HK-2 (cell line): ENCODE measurements around the gene ZNF469.

Source experiments
- DNase-seq: peaks from one replicate; pipeline ENCODE4 v3.0.0-alpha.2; 2018; ENCODE audit not compliant: unreplicated experiment

The ZNF469 gene, protein sequence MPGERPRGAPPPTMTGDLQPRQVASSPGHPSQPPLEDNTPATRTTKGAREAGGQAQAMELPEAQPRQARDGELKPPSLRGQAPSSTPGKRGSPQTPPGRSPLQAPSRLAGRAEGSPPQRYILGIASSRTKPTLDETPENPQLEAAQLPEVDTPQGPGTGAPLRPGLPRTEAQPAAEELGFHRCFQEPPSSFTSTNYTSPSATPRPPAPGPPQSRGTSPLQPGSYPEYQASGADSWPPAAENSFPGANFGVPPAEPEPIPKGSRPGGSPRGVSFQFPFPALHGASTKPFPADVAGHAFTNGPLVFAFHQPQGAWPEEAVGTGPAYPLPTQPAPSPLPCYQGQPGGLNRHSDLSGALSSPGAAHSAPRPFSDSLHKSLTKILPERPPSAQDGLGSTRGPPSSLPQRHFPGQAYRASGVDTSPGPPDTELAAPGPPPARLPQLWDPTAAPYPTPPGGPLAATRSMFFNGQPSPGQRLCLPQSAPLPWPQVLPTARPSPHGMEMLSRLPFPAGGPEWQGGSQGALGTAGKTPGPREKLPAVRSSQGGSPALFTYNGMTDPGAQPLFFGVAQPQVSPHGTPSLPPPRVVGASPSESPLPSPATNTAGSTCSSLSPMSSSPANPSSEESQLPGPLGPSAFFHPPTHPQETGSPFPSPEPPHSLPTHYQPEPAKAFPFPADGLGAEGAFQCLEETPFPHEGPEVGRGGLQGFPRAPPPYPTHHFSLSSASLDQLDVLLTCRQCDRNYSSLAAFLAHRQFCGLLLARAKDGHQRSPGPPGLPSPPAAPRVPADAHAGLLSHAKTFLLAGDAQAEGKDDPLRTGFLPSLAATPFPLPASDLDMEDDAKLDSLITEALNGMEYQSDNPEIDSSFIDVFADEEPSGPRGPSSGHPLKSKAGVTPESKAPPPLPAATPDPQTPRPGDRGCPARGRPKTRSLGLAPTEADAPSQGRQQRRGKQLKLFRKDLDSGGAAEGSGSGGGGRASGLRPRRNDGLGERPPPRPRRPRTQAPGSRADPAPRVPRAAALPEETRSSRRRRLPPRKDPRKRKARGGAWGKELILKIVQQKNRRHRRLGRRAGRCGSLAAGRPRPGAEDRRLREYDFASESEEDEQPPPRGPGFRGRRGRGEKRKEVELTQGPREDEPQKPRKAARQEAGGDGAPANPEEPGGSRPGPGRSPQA (N-terminal part only)

DNA sequence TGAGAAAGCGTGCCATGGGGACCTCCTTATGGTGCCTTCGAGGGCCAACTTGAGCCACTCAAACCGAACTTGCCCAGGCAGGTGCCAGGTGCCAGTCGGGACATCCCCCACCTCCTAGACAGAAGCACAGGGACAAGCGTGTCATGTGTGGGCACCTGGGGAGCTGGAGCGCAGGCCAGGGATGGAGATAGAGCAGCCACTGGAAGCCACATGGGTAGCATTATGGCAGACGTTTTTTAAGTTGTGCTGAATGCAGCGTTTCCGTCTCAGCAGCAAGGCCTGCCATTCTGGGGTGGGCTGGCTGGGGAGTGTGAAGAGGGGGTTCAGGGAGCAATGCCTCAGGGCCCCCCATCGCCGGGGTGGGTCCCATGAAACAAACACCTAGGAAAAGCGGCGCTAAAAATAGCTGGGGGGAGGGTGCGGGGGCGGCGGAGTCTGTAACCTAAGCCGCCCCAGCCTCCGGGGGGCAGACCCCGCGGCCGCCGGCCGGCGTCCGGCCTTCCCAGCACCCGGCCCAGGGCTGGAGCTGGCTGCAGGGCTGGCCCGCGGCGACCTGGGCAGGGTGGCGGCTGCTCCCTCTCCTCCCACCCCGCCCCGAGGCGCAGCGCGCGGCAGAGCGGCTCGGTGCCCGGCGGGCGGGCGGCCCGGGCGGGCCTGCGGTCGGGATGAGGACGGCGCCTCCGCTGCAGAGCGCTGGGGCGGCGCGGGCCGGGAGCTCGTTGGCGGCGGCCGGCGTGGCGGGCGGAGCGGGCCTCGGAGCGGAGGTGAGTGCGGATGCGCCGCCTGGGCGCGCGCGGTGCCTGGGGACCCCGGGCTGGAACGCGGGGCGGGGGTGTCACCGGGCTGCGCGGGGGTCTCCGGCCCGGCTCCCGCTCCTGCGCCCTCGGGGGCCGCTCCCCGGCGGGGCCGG is at the start of gene ZNF469:
Gene ZNF469 (plus strand): TSS at position 469 of the 910 bp plus-strand sequence. CDS start 44,512 bp downstream, outside the sequence.
- DNase-seq = no peak

DNA sequence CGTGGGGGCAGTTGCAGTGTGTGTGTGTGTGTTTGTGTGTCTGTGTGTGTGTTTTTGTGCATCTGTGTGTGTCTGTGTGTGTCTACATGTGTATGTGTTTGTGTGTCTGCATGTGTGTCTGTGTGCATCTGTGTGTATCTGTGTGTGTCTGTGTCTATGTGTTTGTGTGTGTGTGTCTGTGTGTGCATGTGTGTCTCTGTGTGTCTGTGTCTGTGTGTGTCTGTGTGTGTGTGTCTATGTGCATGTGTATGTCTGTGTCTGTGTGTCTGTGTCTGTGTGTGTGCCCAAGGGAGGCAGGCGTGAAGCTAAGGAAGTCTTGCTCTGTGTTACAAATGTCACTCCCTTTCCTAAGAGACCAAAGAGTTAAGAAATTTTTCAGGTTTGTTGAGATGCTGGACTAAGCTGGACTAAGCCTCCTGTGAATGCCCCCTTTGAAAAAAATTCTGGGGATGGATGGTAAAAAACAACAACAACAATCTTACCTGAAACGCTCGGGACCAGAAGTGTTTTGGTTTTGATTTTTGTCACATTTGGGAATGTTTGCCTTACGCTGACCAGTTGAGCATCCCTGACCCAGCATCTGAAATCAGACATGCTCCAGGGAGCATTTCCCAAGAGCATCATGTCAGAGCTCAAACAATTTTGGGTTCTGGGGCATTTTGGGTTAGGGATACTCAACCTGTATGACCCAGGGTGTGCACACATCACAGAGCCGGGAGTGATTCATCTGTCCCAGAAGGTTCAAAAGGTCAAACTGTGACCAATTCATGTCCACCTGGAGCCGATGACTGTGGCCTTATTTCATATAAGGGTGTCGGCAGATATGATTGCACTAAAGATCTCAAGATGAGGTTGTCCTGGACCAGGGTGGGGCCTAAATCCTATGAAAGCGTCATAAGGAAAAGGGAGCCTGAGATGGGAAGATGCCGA is 48.6 kb upstream of the ZNF469 start:
- DNase-seq = no peak

DNA sequence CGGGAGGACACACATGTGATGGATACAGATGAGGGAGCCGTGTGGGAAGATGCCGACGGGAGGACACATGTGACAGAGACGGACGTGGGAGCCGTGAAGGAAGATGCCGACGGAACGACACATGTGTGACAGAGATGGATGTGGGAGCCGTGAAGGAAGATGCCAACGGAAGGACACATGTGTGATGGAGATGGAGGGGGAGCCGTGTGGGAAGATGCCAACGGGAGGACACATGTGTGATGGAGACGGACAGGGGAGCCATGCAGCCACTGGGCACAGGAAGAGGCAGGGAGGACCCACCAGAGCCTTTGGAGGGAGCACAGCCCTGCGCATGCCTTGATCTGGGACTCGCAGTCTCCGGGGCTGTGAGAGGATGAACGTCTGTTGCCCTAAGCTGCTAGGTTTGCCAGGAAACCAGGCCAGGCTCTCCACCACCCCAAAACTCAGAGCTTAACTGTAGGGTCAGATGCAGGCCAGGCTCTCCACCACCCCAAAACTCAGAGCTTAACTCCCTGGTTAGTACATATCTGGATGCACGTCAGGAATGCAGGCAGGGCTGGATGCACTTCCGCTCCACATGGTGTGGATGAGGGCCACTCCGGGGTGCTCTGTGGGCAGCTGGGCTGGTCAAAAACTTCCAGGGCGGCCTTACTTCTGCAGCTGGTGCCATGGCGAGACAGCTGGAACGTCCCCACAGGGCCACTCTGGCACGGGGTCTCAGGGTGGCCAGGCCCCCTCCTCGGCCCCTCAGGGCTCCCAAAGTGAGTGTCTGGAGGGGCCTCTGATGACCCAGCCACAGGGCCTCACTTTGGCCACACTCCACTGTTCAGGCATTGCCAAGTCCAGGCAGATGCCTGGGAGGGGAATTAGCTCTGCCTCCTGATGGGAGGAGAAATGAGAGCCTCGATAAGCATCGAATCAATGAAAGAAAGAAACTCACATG is 47.7 kb upstream of the ZNF469 start:
- no peak for DNase-seq

DNA sequence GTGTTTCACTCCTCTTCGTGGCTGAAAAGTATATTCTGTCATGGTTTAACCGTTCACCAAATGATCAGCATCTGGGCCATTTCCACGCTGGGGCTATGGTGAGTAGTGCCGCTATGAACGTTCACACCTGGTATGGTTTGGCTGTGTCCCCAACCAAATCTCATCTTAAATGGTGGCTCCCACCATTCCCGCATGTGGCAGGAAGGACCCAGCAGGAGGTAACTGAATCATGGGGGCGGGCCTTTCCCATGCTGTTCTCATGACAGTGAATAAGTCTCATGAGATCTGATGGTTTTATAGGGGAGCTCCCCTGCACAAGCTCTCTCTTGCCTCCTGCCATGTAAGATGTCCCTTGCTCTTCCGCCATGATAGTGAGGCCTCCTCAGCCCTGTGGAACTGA is 45.7 kb upstream of the ZNF469 start:
- no peak for DNase-seq

DNA sequence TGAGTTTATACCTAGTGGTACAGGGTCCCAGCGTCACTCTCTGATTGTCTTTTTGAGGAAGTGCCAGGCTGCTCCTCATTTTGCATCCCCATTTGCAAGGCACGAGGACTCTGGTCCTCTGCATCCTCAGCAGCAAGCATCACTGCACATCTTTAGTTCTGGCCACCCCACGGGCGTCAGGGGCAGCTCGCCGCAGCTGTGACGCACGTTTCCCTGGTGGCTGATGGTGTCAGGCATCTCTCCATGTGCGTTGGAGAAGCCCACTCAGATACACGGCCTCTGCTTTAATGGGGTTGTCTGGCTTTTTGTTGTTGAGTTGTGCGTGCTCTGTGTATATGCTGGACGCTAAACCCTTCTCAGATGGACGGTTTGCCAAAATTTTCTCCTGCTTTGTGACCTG is 45.2 kb upstream of the ZNF469 start:
- DNase-seq = no peak

DNA sequence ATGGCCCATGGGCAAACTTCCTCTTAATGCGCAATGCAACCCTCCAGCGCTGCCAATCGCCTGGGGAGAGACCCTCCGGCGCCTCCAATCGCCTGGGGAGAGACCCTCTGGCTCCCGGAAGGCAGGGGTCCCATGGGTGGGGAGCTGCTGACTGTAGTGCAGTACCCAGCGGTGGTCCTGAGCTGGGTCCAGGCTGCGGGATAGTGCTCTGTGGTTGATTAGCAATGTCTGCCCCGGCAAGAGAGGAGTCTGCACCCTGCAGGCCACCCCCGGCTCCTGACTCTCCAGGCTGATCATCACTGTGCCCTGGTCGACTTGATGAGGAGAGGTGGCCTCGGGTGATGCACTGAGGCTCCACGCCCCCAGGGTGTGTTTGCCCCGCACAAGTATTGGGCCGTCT is 44.6 kb upstream of the ZNF469 start:
- DNase-seq = no peak

DNA sequence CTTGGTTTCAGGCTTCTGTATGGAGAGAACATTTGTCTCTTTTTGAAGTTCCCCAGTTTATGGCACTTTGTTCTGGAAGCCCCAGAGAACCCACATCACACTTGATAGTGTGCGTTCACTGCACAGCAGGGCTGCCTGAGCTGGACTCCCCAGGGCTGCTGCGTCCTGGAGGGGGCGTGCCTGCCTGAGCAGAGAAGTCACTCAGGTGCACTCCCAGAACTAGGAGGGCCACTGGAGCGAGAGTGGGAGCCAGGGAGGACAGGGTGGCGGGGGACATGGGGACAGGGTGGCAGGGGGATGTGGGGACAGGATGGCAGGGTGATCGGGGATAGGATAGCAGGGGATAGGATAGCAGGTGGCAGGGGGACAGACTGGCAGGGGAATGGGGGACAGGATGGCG is 43.9 kb upstream of the ZNF469 start:
- DNase-seq = no peak

DNA sequence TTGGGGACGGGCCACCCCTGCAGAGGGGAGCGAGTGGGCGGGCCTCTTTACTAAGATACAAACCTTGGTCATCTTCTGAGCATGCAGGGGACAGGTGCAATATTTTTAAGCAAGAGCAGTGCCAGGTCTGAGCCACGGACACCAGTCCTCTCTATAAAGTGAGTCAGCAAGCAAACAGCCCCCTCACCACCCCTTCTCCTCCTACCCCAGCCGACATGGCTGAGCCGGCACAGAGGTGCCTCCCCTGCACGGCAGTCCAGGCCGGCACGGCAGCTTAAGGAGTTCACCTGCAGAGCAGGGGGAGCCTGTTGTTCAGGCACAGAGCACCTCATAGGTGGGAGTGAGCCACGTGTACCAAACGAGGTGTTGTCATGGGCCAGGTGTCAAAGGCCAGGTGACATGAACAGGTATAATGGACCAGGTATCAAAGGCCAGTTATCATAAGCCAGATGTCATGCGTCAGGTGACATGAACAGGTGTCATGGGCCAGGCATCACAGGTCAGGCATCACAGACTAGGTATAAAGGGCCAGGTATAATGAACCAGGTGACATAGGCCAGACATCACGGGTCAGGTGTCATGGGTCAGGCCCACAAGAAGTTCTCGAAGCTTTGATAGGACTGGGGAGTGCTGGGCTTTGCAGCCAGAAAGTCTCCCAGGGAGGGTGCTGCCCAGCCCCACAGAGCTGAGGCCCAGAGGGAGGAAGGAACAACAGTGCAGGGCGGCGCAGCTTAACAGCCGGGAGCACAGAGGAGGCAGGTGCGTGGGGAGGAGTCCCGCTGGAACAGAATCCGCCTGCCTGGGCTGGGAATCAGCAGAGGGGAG is 42.6 kb upstream of the ZNF469 start:
- DNase-seq = no peak

DNA sequence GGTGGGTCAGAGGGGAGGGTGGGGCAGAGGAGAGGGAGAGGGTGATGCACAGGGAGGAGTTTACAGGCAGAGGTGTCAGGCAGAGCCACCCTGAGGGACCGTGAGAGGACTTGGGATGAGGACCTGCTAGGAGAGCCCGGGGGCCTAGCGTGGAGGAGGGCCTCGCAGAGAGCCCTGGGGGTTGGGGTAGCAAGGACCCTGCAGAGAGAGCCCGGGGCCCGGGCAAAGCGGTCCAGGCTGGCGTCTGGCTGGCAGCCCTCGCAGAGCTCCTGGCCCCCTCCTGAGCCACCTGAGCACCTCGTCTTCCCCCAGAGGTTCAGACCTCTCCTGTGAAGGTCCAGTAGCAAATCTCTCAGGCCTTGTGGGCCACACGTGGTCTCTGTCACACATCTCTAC is 42.0 kb upstream of the ZNF469 start:
- DNase-seq = no peak

DNA sequence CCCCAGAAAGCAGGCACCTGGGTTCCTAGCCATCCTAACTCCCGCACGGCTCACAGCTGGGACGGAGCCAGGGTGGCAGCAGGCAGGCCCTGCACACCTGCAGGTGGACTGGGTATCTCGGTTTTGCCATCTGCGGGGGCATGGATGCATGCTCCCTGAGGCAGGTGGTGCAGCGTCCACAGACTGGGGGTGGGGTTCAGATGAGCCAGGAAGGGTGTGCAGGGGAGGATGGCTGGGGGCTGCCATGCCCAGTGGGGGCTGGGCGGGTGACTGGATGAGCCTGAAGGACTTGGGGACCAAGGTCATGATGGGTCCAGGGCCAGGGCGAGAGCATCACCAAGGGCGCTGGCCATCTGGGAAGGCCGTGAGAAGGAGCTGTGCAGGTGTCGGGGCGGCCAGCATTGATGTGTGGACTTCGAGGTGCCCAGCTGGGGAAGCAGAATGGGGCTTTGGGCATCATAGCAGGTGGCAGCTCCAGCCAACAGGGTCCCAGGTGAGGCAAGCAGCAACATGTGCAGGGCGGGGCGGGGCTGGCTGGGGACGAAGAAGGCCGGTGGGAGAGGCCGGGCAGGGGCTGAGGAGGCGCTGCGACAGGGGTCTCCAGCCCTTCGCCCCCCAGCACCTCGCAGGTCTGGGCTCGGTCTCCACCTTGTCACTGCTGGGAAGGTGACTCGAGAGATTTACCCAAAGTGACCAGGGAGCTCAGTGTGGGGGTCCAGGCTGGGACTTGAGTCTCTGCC is 41.0 kb upstream of the ZNF469 start:
- no peak for DNase-seq

DNA sequence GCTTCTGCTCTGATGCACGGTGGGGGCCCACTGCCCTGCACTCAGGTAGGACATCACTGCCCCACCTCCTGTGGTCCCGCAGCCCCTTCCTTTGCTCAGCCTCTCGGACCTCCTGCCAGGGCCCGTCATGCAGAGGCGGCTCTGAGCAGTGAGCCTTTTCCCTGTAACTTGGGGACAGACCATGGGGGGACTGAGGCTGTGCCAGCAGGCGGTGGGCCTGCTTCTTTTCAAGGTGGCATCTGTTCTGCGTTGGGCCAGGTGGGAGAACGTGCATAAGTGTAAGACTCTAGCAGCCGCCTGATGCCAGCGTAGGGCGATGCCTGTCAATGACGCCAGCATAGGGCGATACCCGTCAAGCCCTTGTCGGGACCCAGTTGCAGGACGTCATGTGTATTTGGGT is 40.3 kb upstream of the ZNF469 start:
- no peak for DNase-seq

DNA sequence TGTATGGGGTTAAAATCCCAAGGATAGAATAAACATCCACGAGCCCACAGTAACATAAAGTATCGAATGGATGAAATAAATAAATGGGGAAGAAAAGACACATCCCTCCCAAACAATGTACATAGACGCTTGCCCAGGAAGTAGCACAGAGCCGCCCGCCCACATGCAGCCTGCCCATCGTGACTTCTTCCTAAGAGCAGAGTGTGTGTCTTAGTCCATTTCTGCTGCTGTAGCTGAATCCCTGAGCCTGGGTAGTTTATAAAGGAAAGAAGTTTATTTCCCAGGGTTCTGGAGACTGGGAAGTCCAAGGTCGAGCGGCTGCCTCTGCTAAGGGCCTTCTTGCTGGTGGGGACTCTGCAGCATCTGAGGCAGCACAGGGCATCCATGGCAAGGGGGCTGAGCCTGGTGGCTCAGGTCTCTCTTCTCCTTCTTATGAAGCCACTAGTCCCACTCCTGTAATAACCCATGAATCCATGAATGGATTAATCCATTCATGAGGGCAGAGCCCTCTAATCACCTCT is 39.4 kb upstream of the ZNF469 start:
- no peak for DNase-seq

DNA sequence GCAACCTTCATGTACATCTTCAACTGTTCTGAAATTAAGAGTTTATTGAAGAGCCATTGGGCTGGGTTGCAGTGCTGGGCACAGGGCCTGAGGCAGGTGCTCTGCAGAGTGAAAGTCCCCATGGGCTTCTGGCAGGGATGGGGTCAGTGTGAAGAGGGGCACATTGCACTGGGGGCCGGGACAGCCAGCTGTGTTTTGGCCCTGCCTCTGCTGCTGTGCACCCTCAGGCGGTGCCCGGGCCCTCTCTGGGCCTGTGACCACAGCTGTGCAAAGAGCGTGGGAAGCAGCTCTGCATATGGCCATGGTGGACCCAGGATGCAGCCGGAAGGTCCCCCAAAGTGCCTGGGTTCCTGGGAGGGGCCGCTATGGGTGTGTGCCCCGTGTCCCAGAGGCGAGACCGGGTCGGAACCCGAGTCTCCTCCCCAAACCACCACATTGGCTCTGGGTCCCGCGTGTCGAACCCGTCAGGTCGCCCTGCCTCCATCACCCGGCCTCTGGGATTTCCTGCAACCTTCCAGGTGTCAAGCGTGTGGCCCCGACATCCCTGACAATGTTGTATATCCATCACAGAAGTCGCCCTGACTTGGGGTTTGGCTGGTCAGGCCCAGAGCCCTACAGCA is 38.2 kb upstream of the ZNF469 start:
- DNase-seq = no peak

DNA sequence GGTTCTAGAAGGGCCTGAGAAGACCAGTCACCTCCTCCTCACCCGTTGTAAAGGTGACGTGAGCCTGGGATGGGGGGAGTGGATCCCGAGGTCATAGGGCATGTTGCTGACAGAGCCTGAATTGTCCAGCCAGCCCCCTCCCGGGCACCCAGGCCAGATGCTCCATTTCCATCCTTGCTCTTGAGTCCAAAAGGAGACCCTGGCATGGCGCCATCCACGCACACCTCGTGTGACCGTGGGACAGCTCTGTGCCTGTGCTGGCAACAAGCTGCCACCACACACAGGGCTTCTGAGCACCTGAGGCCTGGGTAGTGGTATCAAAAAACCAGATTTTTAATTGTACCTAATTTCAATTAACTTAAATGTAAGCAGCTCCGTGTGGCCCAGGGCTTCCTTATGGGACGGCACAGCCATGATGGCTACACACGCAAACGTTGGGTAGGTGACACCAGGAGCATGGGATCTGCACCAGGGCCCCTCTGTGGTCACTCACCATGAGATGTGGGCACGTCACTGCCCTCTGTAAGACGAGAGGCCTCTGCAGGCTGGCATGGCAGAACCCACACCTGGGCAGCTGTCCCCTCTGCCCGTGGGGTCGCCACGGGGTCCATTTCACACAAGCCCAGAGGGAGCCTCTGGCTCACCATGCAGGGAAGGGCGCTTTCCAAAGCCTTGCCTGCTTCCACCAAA is 37.6 kb upstream of the ZNF469 start:
- no peak for DNase-seq

DNA sequence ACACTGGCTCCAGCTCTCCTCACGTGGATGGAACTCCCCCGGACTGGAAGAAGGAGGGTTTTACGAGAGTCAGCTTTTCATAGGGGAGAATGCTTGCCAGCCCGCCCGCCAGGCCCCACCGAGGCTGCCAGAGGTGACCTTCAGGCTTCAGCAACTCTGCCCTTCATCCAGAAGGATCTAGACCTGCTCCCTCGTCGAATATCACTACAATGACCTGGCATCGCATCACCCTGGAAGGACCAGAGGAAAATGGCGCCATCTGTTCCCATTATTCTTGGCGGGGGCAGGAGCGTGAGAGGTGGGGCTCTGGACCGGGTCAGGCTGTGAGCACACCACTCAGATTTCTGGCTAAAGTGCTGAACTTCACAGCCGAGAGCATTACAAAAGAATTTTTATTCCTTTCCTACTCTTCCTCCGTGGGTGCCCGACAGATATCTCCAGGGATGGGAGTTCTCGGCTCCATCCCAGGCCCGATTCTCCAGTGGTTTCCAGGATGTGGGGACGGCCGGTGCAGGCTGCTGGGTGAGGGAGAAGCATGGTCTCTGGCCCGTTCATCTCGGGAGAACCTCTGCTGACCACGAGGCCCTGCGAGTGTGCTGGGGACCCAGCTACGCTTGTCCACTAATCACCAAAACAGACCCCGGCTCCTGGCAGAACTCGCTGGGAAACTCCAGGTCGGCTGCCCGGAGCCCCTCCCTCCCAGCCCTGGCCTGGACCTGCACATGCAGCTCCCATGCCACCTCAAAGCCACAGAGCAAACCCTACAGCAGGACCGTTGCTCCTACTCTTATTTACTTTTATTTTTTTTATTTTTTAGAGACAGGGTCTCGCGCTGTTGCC is 36.8 kb upstream of the ZNF469 start:
- no peak for DNase-seq
